HepG2 (cell line): Measurements from ENCODE around the gene SYT1. TPM values are rescaled to one million over a fixed set of nuclear protein-coding genes. Genes with fewer than 3 reads are reported as not detected.

Source experiments
- ATAC-seq: fragments of 200-7000 bp; cut with Tn5 transposase; 3 replicates; pipeline ENCODE4 v1.9.1; 2020; ENCODE audit warnings: mild to moderate bottlenecking, moderate library complexity
- BruUV-seq: library from RNA; stranded (reverse); fragments of 400-500 nt; replicated peaks from 2 replicates; lab custom pipeline; 2021; lab: Mats Ljungman, UMichigan
- CTCF ChIA-PET: fragments of 300-600 bp; formaldehyde crosslinking; extraction: SDS; loops from one replicate; lab custom pipeline; 2021; ENCODE audit warnings: low total read pairs, inconsistent platforms, low intra/inter-chr PET ratio; lab: Yijun Ruan, JAX
- POLR2A ChIA-PET: fragments of 350-600 bp; sonication (Branson Sonifier 250); formaldehyde crosslinking; loops from one replicate; lab custom pipeline; 2020; ENCODE audit warnings: antibody characterized with exemption, inconsistent platforms; lab: Yijun Ruan, JAX
- DNase-seq: peaks from one replicate; pipeline ENCODE4 v3.0.0-alpha.2; 2015; ENCODE audit warnings: low spot score
- FAIRE-seq: peaks from 3 replicates; lab custom pipeline; 2011; peaks lifted over from hg19 to GRCh38; lab: Jason Lieb, UNC
- H2AFZ ChIP-seq: one replicate; pipeline ENCODE4 v1.6.1; 2011; ENCODE audit warnings: low read length, inconsistent platforms
- H3K27ac ChIP-seq: fragments of 300-600 bp; 3 replicates; pipeline ENCODE4 v1.8.0; 2011; ENCODE audit warnings: mixed run types, mild to moderate bottlenecking, mixed read lengths, low read length, inconsistent platforms; ENCODE audit not compliant: insufficient read depth; ENCODE audit errors: extremely low read length
- H3K27me3 ChIP-seq, 2 experiments: fragments of 200-600 bp in 1 of 2; 2 replicates in 1 of 2; 3 replicates in 1 of 2; pipeline versions ENCODE4 v1.6.0 to v1.8.0; 2011; ENCODE audit warnings: low read length in 2 of 2, mild to moderate bottlenecking in 2 of 2, moderate library complexity in 2 of 2, inconsistent platforms in 1 of 2; ENCODE audit not compliant: insufficient read depth in 2 of 2, control insufficient read depth in 1 of 2
- H3K36me3 ChIP-seq, 2 experiments: fragments of 200-600 bp in 1 of 2; replicated peaks in 1 of 2; 2 replicates in 1 of 2; 3 replicates in 1 of 2; pipeline versions ENCODE4 v1.5.1 to v1.8.0; 2011; ENCODE audit warnings: low read length in 2 of 2, inconsistent platforms in 1 of 2; ENCODE audit not compliant: insufficient read depth in 2 of 2, control insufficient read depth in 1 of 2
- H3K4me1 ChIP-seq: 2 replicates; pipeline ENCODE4 v1.5.1; 2012; ENCODE audit warnings: low read length, inconsistent platforms; ENCODE audit not compliant: insufficient read depth
- H3K4me2 ChIP-seq: 2 replicates; pipeline ENCODE4 v1.6.0; 2011; ENCODE audit warnings: low read depth, low read length, inconsistent platforms
- H3K4me3 ChIP-seq, 3 experiments: fragments of 200-600 bp in 1 of 3; sonication (generic), shearing (Covaris generic) in 1 of 3; replicated peaks in 1 of 3; 2 replicates each; pipeline ENCODE4 v1.5.1; 2011 to 2016; ENCODE audit warnings: low read length in 3 of 3, inconsistent platforms in 2 of 3, low read depth in 2 of 3, mild to moderate bottlenecking in 2 of 3, control low read depth in 1 of 3, mixed read lengths in 1 of 3; ENCODE audit not compliant: insufficient read depth in 1 of 3
- H3K79me2 ChIP-seq: one replicate; pipeline ENCODE4 v1.6.1; 2011; ENCODE audit warnings: low read length, inconsistent platforms; ENCODE audit not compliant: insufficient read depth
- H3K9ac ChIP-seq: 2 replicates; pipeline ENCODE4 v1.6.0; 2011; ENCODE audit warnings: mild to moderate bottlenecking, low read depth, low read length, inconsistent platforms; ENCODE audit not compliant: insufficient read depth
- H3K9me3 ChIP-seq: 2 replicates; pipeline ENCODE4 v1.5.1; 2012; ENCODE audit warnings: mild to moderate bottlenecking, low read length
- H4K20me1 ChIP-seq: 2 replicates; pipeline ENCODE4 v1.6.0; 2011; ENCODE audit warnings: inconsistent platforms, mild to moderate bottlenecking, low read length, moderate library complexity; ENCODE audit not compliant: insufficient read depth
- HDAC2 ChIP-seq: sonication (generic); formaldehyde crosslinking; IDR thresholded peaks from 2 replicates; pipeline ENCODE4 v1.4.0; 2020; ENCODE audit warnings: missing genetic modification reagents
- PCBP2 ChIP-seq: fragments of 200-400 bp; formaldehyde crosslinking; optimal IDR thresholded peaks from 2 replicates; pipeline ENCODE3; 2018; ENCODE audit warnings: low read length, low read depth; ENCODE audit not compliant: poor library complexity, severe bottlenecking
- SATB2 ChIP-seq: sonication (generic); formaldehyde crosslinking; IDR thresholded peaks from 2 replicates; pipeline ENCODE4 v1.5.0; 2020; ENCODE audit warnings: missing genetic modification reagents
- ZBTB7A ChIP-seq: sonication (generic); formaldehyde crosslinking; IDR thresholded peaks from 2 replicates; pipeline ENCODE4 v1.8.0; 2022; ENCODE audit warnings: mild to moderate bottlenecking, missing genetic modification reagents
- ZNF205 ChIP-seq: IDR thresholded peaks from 2 replicates; pipeline ENCODE4 v1.6.1; 2018; ENCODE audit warnings: missing biosample characterization, missing genetic modification reagents
- ZNF354B ChIP-seq: sonication (generic); formaldehyde crosslinking; IDR thresholded peaks from 2 replicates; pipeline ENCODE4 v1.8.0; 2022; ENCODE audit warnings: mild to moderate bottlenecking, missing genetic modification reagents
- ZNF768 ChIP-seq: sonication (generic); formaldehyde crosslinking; IDR thresholded peaks from 2 replicates; pipeline ENCODE4 v1.4.0; 2020; ENCODE audit warnings: missing genetic modification reagents
- ZSCAN30 ChIP-seq: sonication (generic); formaldehyde crosslinking; IDR thresholded peaks from 2 replicates; pipeline ENCODE4 v1.5.0; 2020; ENCODE audit warnings: mild to moderate bottlenecking, missing genetic modification reagents
- WGBS: methylation state at CpG from one replicate; pipeline ENCODE4 v1.1.6; 2017; ENCODE audit warnings: low lambda C conversion rate; 5-methylcytosine and 5-hydroxymethylcytosine counted together
- in situ Hi-C: cut with HindIII; loops from 2 replicates; pipeline ENCODE4 v1.10.0; 2017; ENCODE audit warnings: low pct_unique_long_range_greater_than_20kb; ENCODE audit not compliant: extremely low pct_ligation_motif_present
- intact Hi-C: fragments of 100-400 bp; cut with micrococcal nuclease; formaldehyde crosslinking; loops from one replicate; pipeline ENCODE4 v1.10.0; 2022; ENCODE audit not compliant: unreplicated experiment
- polyA plus RNA-seq, 8 experiments: library from polyadenylated mRNA; depleted of rRNA in 3 of 8; stranded (reverse) in 7 of 8; unstranded in 1 of 8; fragments of >200 nt; fragmentation: Illumina TruSeq in 4 of 8; extraction: Trizol in 4 of 8; gene quantifications; 2 replicates each; pipeline versions ENCODE4 v1.2.1 to v1.2.3, GENCODE V29; 2011 to 2016; ENCODE audit warnings: low read depth in 4 of 8, missing spikeins in 1 of 8, mixed read lengths in 1 of 8; ENCODE audit not compliant: insufficient read depth in 1 of 8
- total RNA-seq, 5 experiments: library from RNA; depleted of rRNA; stranded (reverse); fragments of >200 nt; fragmentation: Illumina TruSeq; extraction: Trizol; gene quantifications; 2 replicates each; pipeline ENCODE4 v1.2.3, GENCODE V29; 2016; ENCODE audit warnings: low read depth in 1 of 5
- TF ChIP-seq, protein P1 (sequence below): sonication (generic); formaldehyde crosslinking; IDR thresholded peaks from 2 replicates; pipeline ENCODE4 v1.5.1; 2020; ENCODE audit warnings: missing genetic modification reagents, mild to moderate bottlenecking, borderline replicate concordance
- TF ChIP-seq, protein P2 (sequence below), 2 experiments: fragments of 450-650 bp in 1 of 2; sonication (generic) in 1 of 2; formaldehyde crosslinking; IDR thresholded peaks; 2 replicates each; pipeline versions ENCODE4 v1.5.0 to v1.8.0; 2020 to 2022; ENCODE audit warnings: mild to moderate bottlenecking in 1 of 2, missing genetic modification reagents in 1 of 2
- TF ChIP-seq, protein P3 (sequence below): sonication (generic); formaldehyde crosslinking; IDR thresholded peaks from 2 replicates; pipeline ENCODE4 v1.4.0; 2020; ENCODE audit warnings: missing genetic modification reagents
- TF ChIP-seq, protein P4 (sequence below): sonication (generic); formaldehyde crosslinking; IDR thresholded peaks from 2 replicates; pipeline ENCODE4 v1.4.0; 2020; ENCODE audit warnings: mild to moderate bottlenecking, missing genetic modification reagents

The SYT1 gene
- total and polyA plus RNA-seq, 2 of the 13 experiments (the other 11 are each of a cell fraction or from before 2014, with no cell fraction given) = not detected

DNA sequence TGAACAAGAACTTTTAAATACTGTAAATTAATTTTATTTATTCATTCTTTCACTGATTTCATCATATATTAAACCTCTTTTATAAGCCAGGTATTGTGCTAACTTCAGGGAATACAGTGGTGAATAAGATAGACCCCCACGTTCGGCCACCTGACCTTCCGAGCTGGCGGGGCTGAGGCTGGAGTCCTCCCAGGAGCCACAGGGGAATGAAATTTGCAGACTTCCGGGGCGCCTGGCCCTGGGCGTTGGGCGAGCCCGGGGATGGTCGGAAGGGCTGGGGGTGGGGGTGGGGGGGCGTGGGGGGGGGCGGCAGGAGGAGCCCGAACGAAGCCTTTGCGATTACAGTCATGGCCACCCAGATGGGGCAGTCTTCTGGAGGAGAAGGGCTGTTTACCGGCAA, 442.8 kb downstream of the SYT1 start (continued):
- TF ChIP-seq, protein P1, sequence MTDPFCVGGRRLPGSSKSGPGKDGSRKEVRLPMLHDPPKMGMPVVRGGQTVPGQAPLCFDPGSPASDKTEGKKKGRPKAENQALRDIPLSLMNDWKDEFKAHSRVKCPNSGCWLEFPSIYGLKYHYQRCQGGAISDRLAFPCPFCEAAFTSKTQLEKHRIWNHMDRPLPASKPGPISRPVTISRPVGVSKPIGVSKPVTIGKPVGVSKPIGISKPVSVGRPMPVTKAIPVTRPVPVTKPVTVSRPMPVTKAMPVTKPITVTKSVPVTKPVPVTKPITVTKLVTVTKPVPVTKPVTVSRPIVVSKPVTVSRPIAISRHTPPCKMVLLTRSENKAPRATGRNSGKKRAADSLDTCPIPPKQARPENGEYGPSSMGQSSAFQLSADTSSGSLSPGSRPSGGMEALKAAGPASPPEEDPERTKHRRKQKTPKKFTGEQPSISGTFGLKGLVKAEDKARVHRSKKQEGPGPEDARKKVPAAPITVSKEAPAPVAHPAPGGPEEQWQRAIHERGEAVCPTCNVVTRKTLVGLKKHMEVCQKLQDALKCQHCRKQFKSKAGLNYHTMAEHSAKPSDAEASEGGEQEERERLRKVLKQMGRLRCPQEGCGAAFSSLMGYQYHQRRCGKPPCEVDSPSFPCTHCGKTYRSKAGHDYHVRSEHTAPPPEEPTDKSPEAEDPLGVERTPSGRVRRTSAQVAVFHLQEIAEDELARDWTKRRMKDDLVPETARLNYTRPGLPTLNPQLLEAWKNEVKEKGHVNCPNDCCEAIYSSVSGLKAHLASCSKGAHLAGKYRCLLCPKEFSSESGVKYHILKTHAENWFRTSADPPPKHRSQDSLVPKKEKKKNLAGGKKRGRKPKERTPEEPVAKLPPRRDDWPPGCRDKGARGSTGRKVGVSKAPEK (CRISPR knock-in tag) = no peak
- TF ChIP-seq, protein P2, sequence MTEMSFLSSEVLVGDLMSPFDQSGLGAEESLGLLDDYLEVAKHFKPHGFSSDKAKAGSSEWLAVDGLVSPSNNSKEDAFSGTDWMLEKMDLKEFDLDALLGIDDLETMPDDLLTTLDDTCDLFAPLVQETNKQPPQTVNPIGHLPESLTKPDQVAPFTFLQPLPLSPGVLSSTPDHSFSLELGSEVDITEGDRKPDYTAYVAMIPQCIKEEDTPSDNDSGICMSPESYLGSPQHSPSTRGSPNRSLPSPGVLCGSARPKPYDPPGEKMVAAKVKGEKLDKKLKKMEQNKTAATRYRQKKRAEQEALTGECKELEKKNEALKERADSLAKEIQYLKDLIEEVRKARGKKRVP (CRISPR knock-in tag; IDR thresholded peaks at IDR 0.05) = no peak
- TF ChIP-seq ZNF768 (no peak), ZNF205 (CRISPR knock-in tag) (no peak)
- TF ChIP-seq, all 625 proteins: peak for 0

DNA sequence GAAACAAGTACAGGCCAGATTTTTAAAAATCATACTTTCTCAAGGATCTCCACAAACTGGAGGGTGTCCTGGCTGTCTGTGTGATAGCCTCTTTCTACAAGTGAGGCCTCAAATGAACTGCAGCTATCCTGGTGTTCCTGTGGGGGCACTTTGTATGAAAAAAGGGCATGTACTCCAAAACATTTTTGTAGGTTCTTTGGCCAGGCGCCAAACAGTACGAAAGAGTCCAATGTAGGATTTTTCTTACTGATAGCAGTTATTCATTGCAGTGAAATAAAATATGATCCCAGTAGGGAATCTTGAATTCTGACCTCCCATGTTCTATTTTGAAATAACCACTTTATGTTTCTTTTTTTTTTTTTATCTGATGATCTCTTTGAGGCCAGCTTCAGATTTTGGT, 444.5 kb downstream of the SYT1 start:
- no peak overlapping the region for H3K4me3 ChIP-seq
- TF ChIP-seq HDAC2 (CRISPR knock-in tag) (no peak), ZSCAN30 (CRISPR knock-in tag) (no peak), PCBP2 (no peak), SATB2 (CRISPR knock-in tag) (no peak), ZBTB7A (CRISPR knock-in tag) (no peak), ZNF354B (CRISPR knock-in tag) (no peak)
- TF ChIP-seq, protein P3, sequence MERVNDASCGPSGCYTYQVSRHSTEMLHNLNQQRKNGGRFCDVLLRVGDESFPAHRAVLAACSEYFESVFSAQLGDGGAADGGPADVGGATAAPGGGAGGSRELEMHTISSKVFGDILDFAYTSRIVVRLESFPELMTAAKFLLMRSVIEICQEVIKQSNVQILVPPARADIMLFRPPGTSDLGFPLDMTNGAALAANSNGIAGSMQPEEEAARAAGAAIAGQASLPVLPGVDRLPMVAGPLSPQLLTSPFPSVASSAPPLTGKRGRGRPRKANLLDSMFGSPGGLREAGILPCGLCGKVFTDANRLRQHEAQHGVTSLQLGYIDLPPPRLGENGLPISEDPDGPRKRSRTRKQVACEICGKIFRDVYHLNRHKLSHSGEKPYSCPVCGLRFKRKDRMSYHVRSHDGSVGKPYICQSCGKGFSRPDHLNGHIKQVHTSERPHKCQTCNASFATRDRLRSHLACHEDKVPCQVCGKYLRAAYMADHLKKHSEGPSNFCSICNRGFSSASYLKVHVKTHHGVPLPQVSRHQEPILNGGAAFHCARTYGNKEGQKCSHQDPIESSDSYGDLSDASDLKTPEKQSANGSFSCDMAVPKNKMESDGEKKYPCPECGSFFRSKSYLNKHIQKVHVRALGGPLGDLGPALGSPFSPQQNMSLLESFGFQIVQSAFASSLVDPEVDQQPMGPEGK (CRISPR knock-in tag) = no peak
- TF ChIP-seq, protein P4, sequence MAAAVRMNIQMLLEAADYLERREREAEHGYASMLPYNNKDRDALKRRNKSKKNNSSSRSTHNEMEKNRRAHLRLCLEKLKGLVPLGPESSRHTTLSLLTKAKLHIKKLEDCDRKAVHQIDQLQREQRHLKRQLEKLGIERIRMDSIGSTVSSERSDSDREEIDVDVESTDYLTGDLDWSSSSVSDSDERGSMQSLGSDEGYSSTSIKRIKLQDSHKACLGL (CRISPR knock-in tag) = no peak
- FAIRE-seq (no peak), DNase-seq (no peak), ATAC-seq (no peak)
- H3K4me1 ChIP-seq = no peaks in the 10 kb centered on the region
- ChIA-PET POLR2A (no interaction called here), CTCF (no interaction called here)
- no peak overlapping the region for H3K4me2 ChIP-seq
- no peak overlapping the region for H3K27ac ChIP-seq
- intact Hi-C loops = no loop called here
- in situ Hi-C loops = no loop called here
- H3K79me2 ChIP-seq = no peaks in the 10 kb centered on the region
- WGBS = 16% methylated on average over 2 of the region's 2 CpGs
- H4K20me1 ChIP-seq = no peaks in the 10 kb centered on the region
- H3K27me3 ChIP-seq = no peaks in the 10 kb centered on the region
- H3K9ac ChIP-seq = no peak overlapping the region
- no peak overlapping the region for H2AFZ ChIP-seq
- H3K36me3 ChIP-seq = no peaks in the 10 kb centered on the region
- no TSS peak for BruUV-seq
- H3K9me3 ChIP-seq = no peaks in the 10 kb centered on the region
